Stomach (tissue), 9 donors: ENCODE results near the gene SLC7A4. TPM values are rescaled to one million over a fixed set of nuclear protein-coding genes. Genes with fewer than 3 reads are reported as not detected.

Source experiments
- DNase-seq, 2 donors: peaks; one replicate each; pipeline versions ENCODE4 v3.0.0 to v3.0.0-alpha.2; 2013 to 2019
- H3K27ac ChIP-seq, 5 donors: fragments of 200-600 bp in 4 of 5; sonication (generic) in 4 of 5; one replicate each; pipeline ENCODE4 v1.5.1; 2013 to 2019; ENCODE audit warnings: mild to moderate bottlenecking in 1 of 5, moderate library complexity in 1 of 5
- H3K27me3 ChIP-seq, 3 donors: fragments of 200-600 bp; sonication (generic); one replicate each; pipeline ENCODE4 v1.5.1; 2017 to 2019; ENCODE audit warnings: mixed run types in 1 of 3
- H3K36me3 ChIP-seq, 4 donors: fragments of 200-600 bp; sonication (generic); 1 replicate in 3 of 4; 2 replicates in 1 of 4; pipeline ENCODE4 v1.5.1; 2016 to 2019
- H3K4me1 ChIP-seq, 4 donors: fragments of 200-600 bp; sonication (generic); one replicate each; pipeline ENCODE4 v1.5.1; 2016 to 2019
- H3K4me3 ChIP-seq, 4 donors: fragments of 200-600 bp; sonication (generic) in 3 of 4; one replicate each; pipeline ENCODE4 v1.5.1; 2016 to 2019; ENCODE audit warnings: mild to moderate bottlenecking in 1 of 4
- H3K9me3 ChIP-seq, 4 donors: fragments of 200-600 bp; sonication (generic); one replicate each; pipeline ENCODE4 v1.5.1; 2016 to 2019
- EP300 ChIP-seq: sonication (generic); formaldehyde crosslinking; IDR thresholded peaks from one replicate; pipeline ENCODE4 v1.6.1; 2017; ENCODE audit warnings: antibody characterized with exemption
- POLR2A ChIP-seq, 4 donors: fragments of 450-650 bp; IDR thresholded peaks; one replicate each; pipeline ENCODE4 v1.6.1; 2016; ENCODE audit warnings: antibody characterized with exemption in 4 of 4, control low read depth in 2 of 4, mild to moderate bottlenecking in 1 of 4, moderate library complexity in 1 of 4
- POLR2AphosphoS5 ChIP-seq, 3 donors: sonication (generic); formaldehyde crosslinking; IDR thresholded peaks; one replicate each; pipeline ENCODE4 v1.6.1; 2016; ENCODE audit warnings: antibody characterized with exemption in 3 of 3
- WGBS, 5 donors: extraction: QIAGEN DNeasy Blood & Tissue Kit in 3 of 5; methylation state at CpG; one replicate each; pipeline versions ENCODE4 v1.1.5 to v1.1.7; 2013 to 2018; 5-methylcytosine and 5-hydroxymethylcytosine counted together
- intact Hi-C: fragments of 100-400 bp; cut with DNase I; formaldehyde crosslinking; loops from one replicate; pipeline ENCODE4 v1.15.1; 2023; ENCODE audit warnings: low total_unique reads
- polyA plus RNA-seq, 3 donors: library from polyadenylated mRNA; stranded (reverse); fragments of 200-250 nt; gene quantifications; one replicate each; pipeline ENCODE4 v1.2.3, GENCODE V29; 2013
- total RNA-seq, 5 donors: library from RNA; depleted of rRNA; stranded (reverse); fragments of >200 nt; gene quantifications; one replicate each; pipeline versions ENCODE4 v1.1.0 to v1.2.3, GENCODE V29; 2014 to 2016
- TF ChIP-seq, protein P1 (sequence below), 7 experiments: fragments of 450-650 bp in 4 of 7; fragments of 200-600 bp in 3 of 7; sonication (generic) in 3 of 7; IDR thresholded peaks; one replicate each; pipeline ENCODE4 v1.5.1; 2016 to 2019; ENCODE audit warnings: antibody characterized with exemption in 7 of 7, control low read depth in 2 of 7, mild to moderate bottlenecking in 1 of 7
- donor health status: healthy with polysubstance abuse.
- donor health status: Bipolar disorder and iron deficiency.
- donor health status: healthy.

The SLC7A4 gene
- total and polyA plus RNA-seq, 8 donors = 0.12 to 1.0 (median 0.18) TPM; not detected in 5

DNA sequence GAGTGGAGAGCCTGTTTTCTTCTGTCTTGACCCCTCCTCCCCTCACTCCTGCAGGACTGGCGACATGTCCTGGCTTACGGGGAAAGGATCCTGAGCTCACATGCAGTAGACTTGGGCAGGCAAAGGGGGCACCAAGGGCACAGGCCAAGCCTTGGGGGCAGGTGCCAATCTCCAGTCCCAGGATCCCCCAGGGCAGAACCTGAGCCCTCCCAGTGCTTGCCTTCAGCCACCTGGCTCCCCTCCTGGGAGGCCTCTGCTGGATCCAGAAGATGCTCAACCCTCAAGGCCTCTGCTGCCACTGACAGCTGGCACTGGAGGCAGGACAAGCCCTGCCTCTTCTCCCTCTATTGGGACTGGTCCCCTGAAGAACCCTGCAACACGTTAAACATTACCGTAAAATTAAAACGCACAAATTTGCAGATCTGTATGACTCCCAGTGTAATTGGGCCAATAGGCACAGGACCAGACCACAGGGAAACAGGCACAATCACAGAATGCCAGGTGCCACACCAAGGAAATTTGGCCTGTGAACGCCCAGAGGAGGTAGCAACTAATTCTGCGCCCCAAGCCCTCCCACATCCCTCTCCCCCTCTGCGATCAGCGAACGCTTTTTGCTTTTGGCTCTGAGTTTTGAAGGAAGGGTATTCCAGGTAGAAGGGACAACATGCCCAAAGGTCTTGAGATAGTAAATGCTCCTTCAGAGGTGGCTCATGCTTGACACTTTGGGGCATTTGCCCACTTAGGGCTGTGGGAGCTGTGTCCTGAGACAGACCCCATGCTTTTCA, 51.2 kb downstream of the SLC7A4 start:
- no peak for DNase-seq
- peaks cover 7 to 25% (median 17%) of the 10 kb centered on the region in 4 donors for H3K36me3 ChIP-seq
- peaks cover 0 to 10% (median 8%) of the 10 kb centered on the region in 4 donors for H3K9me3 ChIP-seq
- peaks cover 0 to 6% (median 0%) of the 10 kb centered on the region in 3 donors for H3K27me3 ChIP-seq
- H3K27ac ChIP-seq = peak overlapping the region; percentile 92 to 97 (median 94)
- 61 to 69% (median 65%) methylated on average over 10 of the region's 10 CpGs for WGBS, 5 donors
- peaks cover 34 to 48% (median 41%) of the 10 kb centered on the region in 4 donors for H3K4me1 ChIP-seq
- TF ChIP-seq, protein P1, sequence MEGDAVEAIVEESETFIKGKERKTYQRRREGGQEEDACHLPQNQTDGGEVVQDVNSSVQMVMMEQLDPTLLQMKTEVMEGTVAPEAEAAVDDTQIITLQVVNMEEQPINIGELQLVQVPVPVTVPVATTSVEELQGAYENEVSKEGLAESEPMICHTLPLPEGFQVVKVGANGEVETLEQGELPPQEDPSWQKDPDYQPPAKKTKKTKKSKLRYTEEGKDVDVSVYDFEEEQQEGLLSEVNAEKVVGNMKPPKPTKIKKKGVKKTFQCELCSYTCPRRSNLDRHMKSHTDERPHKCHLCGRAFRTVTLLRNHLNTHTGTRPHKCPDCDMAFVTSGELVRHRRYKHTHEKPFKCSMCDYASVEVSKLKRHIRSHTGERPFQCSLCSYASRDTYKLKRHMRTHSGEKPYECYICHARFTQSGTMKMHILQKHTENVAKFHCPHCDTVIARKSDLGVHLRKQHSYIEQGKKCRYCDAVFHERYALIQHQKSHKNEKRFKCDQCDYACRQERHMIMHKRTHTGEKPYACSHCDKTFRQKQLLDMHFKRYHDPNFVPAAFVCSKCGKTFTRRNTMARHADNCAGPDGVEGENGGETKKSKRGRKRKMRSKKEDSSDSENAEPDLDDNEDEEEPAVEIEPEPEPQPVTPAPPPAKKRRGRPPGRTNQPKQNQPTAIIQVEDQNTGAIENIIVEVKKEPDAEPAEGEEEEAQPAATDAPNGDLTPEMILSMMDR (IDR thresholded peaks at IDR 0.05) = no peak
- no peak for TF ChIP-seq POLR2A (IDR thresholded peaks at IDR 0.05)
- TF ChIP-seq EP300 = no peak
- H3K4me3 ChIP-seq = peak overlapping the region; percentile 59 to 83 (median 80)
- intact Hi-C loops = no loop called here

- intact Hi-C loops = no loop called here
- no peak for TF ChIP-seq EP300
- no peak for TF ChIP-seq POLR2AphosphoS5 (IDR thresholded peaks at IDR 0.05)
- TF ChIP-seq, protein P1 (IDR thresholded peaks at IDR 0.05) = no peak
- TF ChIP-seq POLR2A (IDR thresholded peaks at IDR 0.05) = no peak
- peaks cover 34 to 48% (median 41%) of the 10 kb centered on the region in 4 donors for H3K4me1 ChIP-seq
Observed at GRCh38 chr22:20980523-20980922, 51.8 kb downstream of the SLC7A4 start.

DNA sequence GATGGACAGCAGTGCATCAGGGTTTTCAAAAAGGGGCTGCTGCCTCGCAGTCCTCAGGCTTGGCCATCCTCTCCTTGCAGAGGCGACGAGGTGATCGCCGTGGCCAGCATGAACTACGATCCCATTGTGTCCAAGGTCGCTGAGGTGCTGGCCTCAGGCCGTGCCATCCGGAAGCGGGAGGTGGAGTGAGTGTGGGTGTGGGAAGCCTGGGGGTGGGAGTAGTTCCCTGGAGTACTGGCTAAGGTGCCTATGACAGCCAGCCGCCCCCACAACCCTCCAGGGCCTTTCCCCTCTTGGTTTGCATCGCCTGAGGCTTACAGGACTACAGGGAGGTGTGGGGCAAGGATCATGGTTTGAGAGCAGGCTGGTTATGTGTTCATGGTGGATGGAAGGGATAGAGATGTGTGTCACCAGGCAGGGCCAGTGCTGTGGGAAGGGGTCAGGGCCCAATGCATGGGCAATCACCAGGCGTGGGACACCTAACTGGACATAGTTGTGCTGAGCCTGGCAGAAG, 52.4 kb downstream of the SLC7A4 start:
- Histone ChIP-seq H3K4me1 (peaks cover 34 to 48% (median 41%) of the 10 kb centered on the region in 4 donors), H3K9me3 (peaks cover 0 to 10% (median 8%) of the 10 kb centered on the region in 4 donors), H3K4me3 (peak overlapping the region; percentile 18 to 29 (median 28)), H3K36me3 (peaks cover 0 to 14% (median 6%) of the 10 kb centered on the region in 4 donors), H3K27ac (peak overlapping the region in 2 of 5 donors; percentile 7 to 97), H3K27me3 (peaks cover 0 to 6% (median 0%) of the 10 kb centered on the region in 3 donors)
- 30 to 48% (median 45%) methylated on average over 9 to 13 of the region's 13 CpGs for WGBS, 5 donors
- TF ChIP-seq POLR2AphosphoS5 (IDR thresholded peaks at IDR 0.05) (no peak), POLR2A (IDR thresholded peaks at IDR 0.05) (no peak), EP300 (no peak)
- TF ChIP-seq, protein P1 (IDR thresholded peaks at IDR 0.05) = no peak
- intact Hi-C loops = no loop called here
- no peak for DNase-seq

More at GRCh38 chr22:20980523-20980922, 51.8 kb downstream of the SLC7A4 start:
- Histone ChIP-seq H3K4me3 (no peak overlapping the region), H3K36me3 (peaks cover 1 to 19% (median 11%) of the 10 kb centered on the region in 4 donors), H3K9me3 (peaks cover 0 to 10% (median 8%) of the 10 kb centered on the region in 4 donors), H3K27me3 (peaks cover 0 to 6% (median 0%) of the 10 kb centered on the region in 3 donors), H3K27ac (peak overlapping the region in 1 of 5 donors; percentile 97)
- no peak for DNase-seq
- 71 to 93% (median 86%) methylated on average over 4 of the region's 4 CpGs for WGBS, 5 donors

DNA sequence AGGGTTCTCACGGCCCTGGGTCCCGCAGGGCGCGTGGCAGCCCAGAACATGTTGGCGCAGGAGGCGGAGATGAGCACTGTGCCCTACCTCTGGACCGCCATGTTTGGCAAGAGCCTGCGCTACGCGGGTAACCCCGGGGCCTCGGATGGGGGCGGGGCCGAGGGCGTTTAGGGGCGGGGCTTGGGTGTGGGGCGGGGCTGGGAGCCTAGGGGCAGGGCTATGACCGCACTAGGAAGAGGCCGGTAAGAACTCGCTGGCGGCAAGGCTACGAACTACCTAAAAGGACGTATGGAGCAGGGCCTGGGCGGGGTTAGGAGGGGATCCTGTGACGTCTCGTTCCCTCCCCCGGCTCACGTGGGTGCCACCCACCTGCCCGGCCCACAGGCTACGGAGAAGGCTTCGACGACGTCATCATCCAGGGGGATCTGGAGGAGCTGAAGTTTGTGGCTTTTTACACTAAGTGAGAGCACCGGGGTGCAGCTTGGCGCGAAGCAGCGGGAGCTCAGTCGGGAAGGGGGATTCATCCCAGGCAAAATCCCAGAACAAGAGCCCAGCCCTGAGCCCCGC, 53.0 kb downstream of the SLC7A4 start:
- H3K27ac ChIP-seq = peak overlapping the region in 2 of 5 donors; percentile 7 to 97
- WGBS, 5 donors = 10 to 30% (median 14%) methylated on average over 15 to 39 of the region's 39 CpGs
- peaks cover 0 to 11% (median 0%) of the 10 kb centered on the region in 3 donors for H3K27me3 ChIP-seq
- peak; percentile 67 to 95 for DNase-seq
- peaks cover 34 to 48% (median 41%) of the 10 kb centered on the region in 4 donors for H3K4me1 ChIP-seq
- H3K4me3 ChIP-seq = peak overlapping the region; percentile 18 to 29 (median 28)
- intact Hi-C loops = no loop called here
- no peak for TF ChIP-seq POLR2AphosphoS5 (IDR thresholded peaks at IDR 0.05)
- TF ChIP-seq POLR2A (IDR thresholded peaks at IDR 0.05) = no peak
- TF ChIP-seq, protein P1 (IDR thresholded peaks at IDR 0.05) = no peak
- no peak for TF ChIP-seq EP300
- H3K9me3 ChIP-seq = peaks cover 0 to 10% (median 8%) of the 10 kb centered on the region in 4 donors
- peaks cover 0 to 9% (median 6%) of the 10 kb centered on the region in 4 donors for H3K36me3 ChIP-seq
